Stimulated activated naive CD4-positive, alpha-beta T cell treated with Interleukin-2 at 50 U/mL for 16 hours (primary cell): ENCODE data around the gene ME3.

Experiments used
- DNase-seq: peaks from one replicate; lab custom pipeline; 2025; lab: John Stamatoyannopoulos, UW

Gene ME3

DNA sequence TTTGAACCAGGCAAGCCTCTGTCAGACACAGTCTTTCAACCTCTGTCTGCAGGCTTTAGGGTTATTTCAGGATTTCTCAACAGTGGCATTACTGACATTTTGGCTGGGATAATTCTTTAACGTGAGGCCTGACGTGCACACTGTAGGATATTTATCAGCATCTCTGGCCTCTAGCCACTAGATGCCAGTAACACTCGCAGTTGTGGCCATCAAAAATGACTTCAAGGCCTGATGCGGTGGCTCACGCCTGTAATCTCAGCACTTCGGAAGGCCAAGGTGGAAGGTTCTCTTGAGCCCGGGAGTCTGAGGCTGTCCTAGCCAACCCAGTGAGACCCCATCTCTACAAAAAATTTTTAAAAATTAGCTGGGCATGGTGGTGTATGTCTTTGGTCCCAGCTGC, 184.7 kb downstream of the ME3 start:
- DNase-seq, result no peak

DNA sequence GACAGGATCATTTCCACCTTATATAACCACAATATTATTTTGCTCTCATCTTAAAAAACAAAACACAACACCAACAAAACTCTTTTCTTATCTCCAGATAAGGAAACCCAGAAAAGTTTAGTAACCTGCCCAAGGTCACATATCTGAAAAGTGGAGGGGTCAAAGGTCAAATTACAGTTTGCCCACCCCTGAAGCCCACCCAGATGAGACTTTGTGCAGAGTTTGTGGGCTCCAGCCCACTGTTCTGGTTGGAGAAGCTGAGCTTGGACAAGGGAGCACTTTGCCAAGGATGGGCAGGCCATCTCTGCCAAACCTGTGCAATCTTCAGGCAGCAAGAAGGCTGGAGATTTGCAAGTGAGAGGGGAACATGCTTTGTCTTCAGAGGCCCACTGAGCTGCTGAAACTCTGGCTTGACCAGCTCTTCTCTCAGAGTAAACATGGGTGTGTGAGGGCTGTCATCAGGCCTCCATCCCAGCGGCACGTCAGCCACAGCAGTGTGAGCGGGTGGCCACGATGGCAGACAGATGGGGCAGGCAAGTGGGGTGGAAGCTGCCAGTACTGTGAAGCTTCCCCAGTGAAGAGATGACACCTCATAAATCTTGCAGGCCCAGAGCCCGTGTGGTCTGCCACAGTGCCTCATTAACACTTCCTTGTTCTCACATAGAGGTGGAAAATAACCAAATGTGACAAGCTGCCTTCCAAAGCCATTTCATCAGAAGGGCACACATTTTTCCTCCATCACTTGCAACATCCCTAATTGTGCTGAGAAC, 186.0 kb downstream of the ME3 start:
- no peak for DNase-seq

DNA sequence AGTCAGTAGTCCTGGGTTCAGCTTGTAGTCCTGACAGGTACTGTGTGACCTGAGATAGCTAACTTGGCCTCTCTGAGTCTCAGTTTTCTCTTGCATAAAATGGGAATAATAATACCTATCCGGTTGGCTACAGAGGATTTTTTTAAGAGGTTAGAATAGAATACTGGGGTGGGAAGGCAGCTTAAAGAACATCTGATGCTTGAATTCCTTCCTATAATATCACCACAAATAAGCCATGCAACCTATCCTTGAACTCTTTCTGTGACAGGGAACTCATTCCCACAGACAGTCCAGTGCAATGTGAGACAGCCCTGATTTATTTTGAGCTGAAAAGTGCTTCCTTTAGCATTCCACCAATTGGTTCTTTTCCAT, 187.6 kb downstream of the ME3 start:
- DNase-seq, result no peak

DNA sequence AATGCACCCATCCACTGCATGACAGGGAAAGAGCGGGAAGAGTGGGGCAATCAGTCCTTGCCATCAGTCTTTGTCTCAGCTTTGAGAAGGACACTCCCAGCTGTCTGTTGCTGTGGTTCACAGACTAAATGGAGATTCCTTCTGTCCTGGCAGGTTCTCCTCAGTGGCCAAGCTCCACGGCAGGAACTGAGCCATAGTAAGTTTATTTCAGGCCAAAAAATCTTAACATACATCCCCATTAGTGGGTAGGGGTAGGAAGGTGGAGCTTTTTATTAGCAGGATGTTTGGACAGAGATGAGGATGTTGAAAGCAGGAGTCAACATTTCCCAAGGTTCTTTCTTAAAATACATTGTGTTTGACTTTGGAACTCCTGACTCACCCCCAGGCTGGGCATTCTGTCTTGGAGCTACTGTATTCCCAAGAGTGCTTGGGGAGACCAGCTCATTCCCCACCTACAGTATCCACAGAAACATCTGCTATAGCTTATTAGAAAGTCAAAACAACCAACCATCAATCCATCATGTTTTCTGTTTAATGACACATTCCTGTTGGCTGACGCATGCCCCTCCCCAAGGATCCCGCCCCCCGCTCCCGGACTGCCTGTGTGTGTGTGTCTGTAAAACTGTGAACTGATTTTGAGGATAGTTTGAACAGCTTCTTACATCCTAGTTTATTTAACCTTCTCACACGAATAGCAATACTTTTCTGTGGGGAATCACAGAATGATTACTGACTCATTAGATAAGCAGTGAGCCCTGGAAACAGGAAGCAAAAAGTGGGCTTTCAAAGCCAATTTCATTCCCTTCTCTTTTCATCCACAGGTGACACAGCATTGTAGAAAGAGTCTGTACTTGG, 188.2 kb downstream of the ME3 start:
- DNase-seq, result no peak

DNA sequence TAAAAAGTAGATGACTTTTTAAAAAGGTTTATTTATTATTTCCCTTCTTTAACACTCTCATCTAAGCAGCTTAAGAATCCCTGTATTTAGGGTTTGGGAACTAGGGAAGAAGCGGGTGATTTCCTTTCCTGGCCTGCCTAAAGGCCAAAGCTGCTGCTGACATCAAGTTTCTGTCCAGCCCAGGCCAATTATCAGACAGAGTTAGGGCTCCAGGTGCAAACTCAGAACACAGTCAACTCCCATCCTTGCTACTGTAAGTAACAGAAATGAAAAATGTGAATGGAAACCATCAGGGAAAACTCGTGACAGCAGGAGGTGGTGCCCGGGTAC, 188.8 kb downstream of the ME3 start:
- DNase-seq, result no peak

DNA sequence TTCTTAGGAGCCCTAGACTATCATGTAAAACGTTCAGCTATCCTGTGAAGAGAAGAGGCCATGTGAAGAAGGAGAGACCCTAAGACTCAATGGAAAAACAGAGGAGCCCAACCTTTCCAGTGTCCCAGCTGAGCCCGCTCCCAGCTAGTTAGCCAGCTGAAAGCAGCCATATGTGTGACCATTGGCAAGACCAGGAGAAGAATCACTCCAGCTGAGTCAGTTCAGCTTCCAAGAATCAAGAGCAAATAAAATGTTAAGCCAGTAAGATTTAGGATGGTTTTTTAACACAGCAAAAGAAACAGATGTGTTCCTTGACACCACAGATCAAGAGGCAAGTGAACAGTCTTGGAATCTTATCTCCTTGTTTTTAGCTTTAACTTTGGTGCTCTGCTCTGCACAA, 189.7 kb downstream of the ME3 start:
- no peak for DNase-seq

DNA sequence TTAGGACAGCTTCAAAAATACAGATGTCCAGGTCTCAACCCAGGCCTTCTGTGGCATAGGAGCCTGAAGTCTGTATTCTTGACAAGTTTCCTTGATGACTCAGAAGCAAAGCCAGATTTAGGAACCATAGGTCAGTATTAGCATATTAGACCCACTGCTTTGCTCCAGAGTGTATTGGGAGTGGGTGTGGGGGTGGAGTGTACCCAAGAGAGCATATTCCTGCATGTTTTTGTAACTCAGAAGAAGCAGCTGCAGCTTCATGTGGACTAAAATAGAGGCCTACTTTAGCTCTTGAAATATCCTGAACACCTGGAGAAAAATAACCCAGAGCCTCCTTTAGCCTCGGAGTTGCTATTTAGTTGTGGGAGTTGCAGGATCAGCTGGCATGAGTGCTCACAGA, 191.0 kb downstream of the ME3 start:
- DNase-seq, result no peak

DNA sequence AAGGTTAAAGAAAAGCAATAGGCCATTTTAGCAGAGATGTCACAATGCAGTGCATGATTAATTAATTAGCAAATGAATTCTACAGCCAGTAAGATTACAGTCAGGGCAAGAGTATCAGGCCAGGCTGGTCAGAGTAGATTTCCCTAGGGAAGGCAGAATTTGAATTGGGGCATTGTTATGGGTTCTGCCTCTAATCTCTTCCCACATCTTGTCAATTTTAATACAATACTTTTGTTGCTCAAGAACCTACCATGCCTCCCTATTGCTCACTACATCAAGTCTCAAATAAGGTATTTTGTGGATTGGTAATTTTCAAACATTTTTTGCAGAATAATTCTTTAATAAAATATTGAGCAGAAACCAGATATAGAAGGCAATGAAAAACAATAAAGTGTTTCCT, 194.1 kb downstream of the ME3 start:
- no peak for DNase-seq

DNA sequence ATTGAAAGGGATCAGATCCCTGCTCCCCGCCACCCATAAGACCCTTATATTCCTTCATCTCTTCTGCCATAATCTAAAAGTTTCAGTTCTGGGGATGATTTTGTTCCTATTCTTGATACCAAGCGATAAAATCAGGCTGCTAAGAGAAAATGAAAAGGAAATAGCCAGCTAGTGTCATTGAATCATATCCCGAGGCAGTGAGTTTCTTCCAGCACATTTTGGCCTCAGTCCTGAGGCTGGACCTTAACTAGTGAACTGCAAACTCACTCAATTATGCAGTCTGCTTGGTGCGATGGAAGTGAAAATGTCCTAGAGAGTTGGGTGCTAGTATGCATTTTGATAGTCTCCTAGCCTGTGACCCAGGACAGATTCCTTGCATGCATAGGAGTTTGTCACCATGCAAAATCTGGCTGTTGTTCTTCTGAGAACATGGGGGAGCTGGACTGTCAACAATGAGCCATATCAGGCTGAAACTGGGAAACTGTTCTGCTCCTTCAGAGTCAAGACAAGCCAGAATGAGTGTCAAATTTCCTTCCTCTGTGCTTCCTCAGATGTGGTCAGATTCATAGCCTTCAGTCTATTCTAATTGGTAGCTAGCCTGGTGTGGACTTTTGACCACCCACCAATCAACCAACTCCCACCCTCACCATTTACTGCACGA, 194.8 kb downstream of the ME3 start:
- no peak for DNase-seq

DNA sequence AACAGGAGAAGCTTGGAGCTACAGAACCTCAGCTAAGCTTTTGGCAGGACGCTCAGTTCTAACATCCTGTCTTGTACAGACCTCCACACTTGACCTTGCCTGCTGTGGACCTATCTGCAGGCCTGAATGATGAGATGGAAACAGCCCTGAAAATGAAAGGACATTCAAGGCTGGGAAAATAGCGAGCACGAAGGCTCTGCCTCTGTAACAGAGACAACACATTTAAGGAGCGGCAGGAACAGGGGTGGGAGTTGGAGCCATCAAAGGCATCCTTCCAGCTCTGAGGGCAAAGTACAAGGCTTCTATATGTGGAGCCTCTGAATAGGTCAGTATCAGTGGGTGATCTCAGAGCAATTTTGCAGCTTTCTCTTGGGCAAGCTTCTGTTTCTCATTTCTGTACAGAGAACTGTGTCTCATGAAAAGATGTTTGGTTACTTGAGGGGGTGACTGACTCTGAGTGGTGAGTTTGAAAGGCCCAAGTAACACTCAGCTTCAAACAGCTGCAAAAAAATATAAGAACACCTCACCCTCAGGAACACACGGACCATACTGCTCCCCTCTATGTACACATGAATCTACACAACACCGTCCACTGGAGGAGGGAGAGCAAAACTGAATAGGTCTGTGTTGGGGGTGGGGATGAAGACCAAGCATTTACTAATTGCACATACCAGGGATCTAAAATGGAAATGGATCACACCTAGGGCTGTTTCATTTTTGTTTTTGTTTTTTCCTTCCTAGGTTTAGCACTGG, 196.1 kb downstream of the ME3 start:
- DNase-seq, result no peak

DNA sequence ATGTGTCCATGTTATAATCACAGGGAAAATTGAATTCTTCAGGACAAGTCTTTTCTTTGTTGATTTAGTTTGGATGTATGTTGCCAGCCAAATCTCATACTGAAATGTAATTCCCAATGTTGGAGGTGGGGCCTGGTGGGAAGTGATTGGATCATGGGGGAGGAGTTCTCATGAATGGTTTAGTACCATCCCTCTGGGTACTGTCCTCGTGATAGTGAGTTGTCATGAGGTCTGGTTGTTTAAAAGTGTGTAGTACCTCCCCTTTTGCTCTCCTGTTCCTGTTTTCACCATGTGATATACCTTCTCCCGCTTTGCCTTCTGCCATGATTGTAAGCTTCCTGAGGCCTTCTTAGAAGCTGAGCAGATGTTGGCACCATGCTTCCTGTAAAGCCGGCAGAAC, 197.4 kb downstream of the ME3 start:
- DNase-seq, result no peak

DNA sequence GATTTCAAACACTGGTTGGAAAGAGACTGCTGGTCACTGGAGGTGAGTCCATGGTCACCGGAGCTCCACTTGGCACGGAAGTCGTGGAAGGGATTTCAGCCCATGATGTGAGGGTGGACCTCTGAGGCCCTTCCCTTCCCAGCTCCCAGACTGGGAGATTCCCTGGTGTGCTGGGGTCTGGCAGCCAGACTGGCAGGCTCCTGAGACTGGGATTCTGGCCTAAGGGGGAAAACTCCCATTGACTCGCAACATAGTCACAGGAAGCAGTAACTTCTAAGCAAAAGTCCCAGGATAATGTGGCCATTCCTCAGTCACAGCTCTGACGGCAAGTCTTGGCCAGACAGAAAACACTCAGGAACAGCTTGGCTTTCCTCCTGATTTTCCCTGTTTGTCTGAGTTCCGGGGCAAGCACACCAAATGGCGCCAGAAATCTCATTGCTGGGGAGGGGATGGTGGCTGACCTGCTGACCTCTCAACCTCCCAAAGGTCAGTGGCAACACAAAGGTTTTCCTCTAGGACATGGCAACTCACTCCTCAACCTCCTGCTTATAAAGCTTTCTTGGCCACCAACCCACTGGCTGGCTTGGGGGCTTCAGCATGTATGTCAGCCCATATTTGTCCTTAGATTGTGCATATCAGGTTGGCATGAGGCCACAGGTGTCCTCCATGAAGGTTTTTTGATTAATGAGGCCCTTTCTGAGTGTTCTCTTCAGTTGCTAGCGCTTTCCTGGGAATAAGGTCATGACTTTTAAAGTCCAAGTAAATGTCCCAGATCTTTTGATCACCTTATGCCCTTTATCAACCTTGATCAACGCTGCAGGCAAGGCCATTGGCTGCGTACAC, 198.2 kb downstream of the ME3 start:
- DNase-seq, result no peak

DNA sequence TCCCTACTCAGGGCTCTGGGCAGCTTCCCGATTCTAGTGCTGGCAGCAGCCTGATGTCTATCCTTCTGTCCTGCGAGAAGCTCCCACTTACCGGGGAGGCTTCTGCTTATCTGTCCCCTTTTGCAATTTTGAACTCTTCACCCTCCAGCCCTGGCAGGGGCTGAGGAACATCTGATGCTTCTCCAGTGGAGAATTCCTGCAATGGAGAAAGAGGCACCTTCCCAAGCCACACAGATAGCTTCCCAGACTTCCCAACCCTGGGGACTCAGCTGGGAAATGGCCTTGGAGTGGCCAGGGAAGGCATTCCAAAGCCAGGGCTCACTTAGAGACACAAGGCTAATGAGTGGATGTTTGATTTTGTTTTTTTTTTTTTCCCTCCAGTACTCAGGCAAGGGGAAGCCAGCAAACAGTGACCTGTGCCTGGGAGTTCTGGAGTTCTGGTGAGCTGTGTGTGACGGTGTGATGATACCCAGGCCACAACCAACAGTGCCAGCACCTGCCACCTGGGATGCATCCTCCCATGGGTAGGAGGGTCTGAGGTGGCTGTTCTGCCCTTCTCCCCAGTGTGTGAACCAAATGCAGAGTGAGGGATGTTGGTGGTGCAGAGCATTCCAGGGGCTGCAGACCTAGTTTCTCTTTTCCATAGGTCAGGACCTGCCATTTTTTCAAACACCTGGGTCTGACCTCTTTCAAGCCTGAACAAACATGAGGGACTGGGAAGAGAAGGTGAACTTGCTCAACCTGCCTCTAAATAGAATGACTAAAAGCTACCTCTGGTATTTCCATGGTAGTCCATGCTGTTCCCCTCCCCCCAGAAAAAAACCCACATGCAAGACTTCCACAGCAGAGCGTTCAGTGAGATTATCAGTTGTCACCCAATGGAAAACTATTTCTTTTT, 202.7 kb downstream of the ME3 start:
- no peak for DNase-seq

DNA sequence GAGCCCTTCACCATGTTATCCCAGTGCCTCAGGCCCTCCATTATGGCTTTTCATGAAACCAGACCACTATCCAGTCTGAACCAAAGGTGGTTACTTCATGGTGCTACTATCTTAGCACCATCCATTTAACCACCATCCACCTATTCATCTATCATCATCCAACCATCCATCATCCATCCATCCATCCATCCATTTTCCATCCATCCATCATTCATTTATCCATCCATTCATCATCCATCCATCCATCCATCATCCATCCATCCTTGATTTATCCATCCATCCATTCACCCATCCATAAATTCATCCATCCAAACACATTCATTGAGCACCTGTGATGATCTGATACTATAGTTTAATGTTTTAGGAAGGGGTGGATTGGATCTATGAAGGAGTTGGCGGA, 204.2 kb downstream of the ME3 start:
- no peak for DNase-seq

DNA sequence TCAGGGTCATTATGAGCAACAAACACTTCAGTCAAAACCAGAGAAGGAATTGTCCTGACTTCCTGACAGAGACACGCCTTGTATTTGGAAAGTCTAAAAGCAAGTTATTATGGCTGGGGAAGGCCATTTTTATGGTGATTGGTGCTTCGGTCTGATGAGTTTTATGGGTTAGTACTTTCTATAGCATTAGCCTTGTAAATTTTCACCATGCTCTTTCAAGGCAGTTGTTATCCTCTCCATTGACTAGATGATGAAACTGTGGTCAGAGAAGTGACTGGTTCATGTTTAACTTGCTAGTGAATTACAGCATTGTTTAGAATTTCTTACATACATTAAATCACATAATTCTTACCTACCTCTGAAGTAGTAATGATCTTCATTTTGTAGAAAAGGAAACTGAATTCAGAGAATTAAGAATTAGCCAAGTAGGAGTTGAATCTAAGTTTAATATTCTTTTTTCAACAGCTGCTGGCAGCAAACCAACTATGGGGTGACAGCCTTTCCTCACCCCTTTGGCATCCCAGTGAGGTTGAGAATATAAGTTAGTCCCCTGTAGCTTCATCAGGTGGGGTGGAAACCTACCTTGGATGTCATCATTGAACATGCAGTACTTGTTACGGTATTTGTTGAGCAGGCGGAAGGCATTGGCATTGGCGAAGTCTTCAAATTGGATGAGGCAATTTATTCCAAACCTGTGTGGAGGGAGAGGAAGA, 207.8 kb downstream of the ME3 start:
- no peak for DNase-seq

DNA sequence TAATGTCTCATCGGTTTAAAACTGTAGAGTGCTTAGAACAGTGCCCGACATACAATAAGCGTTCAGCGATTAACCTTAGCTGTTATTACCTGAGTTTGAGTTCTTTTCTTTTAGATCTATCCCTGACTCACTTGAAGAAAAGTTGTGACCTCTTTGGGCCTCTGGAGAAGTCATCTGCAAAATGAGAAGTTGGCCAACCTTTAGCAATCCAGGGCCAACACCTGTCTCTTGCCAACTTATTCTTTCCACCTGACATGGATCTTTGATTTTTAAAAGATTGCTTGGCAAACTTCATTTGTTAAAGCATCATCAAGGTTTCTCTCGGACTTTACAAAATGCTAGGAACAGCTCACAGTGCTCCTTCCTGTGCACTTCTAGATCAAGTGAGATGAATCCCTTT, 208.5 kb downstream of the ME3 start:
- no peak for DNase-seq

DNA sequence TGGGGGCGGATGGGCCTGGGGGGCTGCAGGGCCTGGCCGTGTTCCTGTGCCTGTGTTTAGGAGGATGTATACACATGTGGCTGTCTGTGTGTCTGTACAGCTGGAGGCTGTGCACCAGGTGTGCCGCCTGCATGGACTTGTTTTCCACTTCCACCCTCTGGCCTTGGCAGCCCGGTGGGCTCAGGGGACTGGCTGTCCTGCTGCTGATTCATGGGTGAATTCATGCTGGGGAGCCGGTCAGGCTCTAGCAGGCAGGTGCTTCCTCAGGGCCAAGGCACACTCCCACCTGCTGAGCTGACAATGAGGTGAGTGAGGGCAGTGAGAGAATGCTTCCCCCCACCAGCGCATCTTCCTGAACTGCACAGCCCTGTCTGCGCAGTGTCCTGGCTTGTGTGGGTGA, 209.3 kb downstream of the ME3 start:
- DNase-seq, result no peak

DNA sequence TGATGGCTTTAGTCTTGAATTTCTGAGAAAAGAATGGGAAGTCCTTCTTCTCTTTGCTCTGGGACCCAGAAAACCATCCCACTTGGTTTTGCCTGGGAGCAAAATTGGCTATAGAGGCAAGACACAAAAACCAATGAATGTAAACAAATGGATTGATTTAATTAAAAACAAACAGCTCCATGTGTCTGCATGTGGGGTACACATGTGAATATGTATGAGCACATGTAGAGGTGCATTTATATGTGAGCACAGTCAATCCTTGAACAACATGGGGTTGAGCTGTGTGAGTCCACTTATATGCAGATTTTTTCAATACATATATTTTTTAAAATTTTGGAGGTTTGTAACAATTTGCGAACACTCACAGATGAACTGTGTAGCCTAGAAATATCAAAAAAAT, 210.5 kb downstream of the ME3 start:
- no peak for DNase-seq

DNA sequence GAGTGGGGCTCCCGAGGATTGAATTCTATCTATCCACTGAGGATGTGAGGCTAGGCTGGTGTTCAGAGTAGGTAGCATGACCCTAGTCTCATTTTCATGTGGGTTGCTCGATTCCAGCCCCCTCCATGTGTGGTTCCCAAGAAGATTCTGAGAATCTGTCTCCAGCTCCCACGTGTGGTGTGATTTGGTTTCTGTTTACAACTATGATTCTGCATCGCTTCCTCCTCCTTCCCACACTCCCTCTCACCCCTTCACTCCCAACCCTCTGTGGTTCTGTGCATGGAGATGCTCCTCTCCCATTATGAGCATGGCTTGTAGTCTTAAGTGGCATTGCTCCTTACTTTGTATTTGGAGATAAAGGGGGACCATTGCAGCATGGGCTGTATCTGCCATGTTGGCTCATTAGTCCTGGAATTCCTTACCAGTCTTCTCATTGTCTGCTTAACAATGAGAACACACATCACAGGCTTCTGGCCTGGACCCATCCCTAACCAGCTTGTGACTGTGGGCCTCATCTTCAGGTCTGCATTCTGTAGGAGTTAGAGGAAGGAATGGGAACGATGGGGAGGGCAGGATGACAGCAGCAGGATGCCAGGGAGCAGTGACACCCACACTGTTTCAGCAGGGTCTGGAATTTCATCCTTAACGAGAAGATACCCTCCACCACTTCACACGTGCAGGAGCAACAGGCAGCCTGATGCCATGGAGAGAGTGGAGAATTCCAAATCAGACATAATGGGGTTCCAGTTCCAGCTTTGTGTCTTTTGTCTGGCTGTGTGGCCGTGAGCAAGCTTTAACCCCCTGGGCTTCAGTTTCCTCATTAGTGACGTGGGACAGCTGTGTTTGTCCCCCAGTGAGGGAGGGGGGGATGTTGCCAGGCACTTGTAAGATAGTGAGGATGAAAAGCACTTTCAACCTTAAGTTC, 211.7 kb downstream of the ME3 start:
- DNase-seq, result no peak
